Astrocyte (in vitro differentiated cells and primary cell): ENCODE data around the gene HOXB2.

Source experiments
- EZH2 ChIP-seq: IDR thresholded peaks from 2 replicates; pipeline ENCODE4 v1.6.1; 2012; ENCODE audit warnings: mild to moderate bottlenecking, low read length, inconsistent platforms; ENCODE audit not compliant: insufficient read depth
- TF ChIP-seq, protein P1 (sequence below): IDR thresholded peaks from 2 replicates; pipeline ENCODE4 v1.5.1; 2011; ENCODE audit warnings: low read depth, mild to moderate bottlenecking, inconsistent platforms, low read length, moderate library complexity; ENCODE audit not compliant: insufficient read depth

DNA sequence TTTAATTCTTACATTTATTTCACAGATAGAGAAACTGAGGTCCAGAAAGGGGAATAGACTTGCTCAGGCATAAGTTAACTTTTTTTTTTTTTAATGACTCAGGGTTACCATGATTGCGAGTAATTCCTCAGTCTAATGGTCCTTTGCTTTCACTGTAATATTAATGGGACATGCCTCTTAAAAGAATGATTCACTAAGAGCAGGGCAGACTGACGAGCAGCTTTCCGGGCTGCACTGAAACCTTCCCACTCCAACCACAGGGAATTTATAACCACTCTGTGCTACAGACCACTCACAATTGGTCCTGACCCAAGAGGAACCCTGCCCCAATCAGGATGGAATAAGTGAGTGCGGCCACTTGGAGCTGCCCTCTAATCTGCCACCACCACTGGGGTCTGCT, 5.7 kb downstream of the HOXB2 start:
- TF ChIP-seq, protein P1, sequence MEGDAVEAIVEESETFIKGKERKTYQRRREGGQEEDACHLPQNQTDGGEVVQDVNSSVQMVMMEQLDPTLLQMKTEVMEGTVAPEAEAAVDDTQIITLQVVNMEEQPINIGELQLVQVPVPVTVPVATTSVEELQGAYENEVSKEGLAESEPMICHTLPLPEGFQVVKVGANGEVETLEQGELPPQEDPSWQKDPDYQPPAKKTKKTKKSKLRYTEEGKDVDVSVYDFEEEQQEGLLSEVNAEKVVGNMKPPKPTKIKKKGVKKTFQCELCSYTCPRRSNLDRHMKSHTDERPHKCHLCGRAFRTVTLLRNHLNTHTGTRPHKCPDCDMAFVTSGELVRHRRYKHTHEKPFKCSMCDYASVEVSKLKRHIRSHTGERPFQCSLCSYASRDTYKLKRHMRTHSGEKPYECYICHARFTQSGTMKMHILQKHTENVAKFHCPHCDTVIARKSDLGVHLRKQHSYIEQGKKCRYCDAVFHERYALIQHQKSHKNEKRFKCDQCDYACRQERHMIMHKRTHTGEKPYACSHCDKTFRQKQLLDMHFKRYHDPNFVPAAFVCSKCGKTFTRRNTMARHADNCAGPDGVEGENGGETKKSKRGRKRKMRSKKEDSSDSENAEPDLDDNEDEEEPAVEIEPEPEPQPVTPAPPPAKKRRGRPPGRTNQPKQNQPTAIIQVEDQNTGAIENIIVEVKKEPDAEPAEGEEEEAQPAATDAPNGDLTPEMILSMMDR: no peak
- no peak for TF ChIP-seq EZH2
